BJ (cell line): ENCODE measurements around the gene RETREG1. TPM values are rescaled to one million over a fixed set of nuclear protein-coding genes. Genes with fewer than 3 reads are reported as not detected.

ENCODE experiments used
- CTCF ChIA-PET: fragments of 350-600 bp; formaldehyde crosslinking; extraction: SDS; loops from one replicate; lab custom pipeline; 2021; ENCODE audit warnings: antibody characterized with exemption, inconsistent platforms; lab: Yijun Ruan, JAX
- POLR2A ChIA-PET: fragments of 300-600 bp; sonication (Branson Sonifier 250); formaldehyde crosslinking; extraction: SDS; loops from one replicate; lab custom pipeline; 2021; ENCODE audit warnings: antibody characterized with exemption; lab: Charles Lee
- DNase-seq: peaks from one replicate; pipeline ENCODE4 v3.0.0-alpha.2; 2011; ENCODE audit warnings: low read depth
- H3K27me3 ChIP-seq: 2 replicates; pipeline ENCODE4 v1.6.0; 2011; ENCODE audit warnings: low read length; ENCODE audit not compliant: control insufficient read depth, insufficient read depth
- H3K36me3 ChIP-seq: 2 replicates; pipeline ENCODE4 v1.5.1; 2011; ENCODE audit warnings: low read length; ENCODE audit not compliant: control insufficient read depth, insufficient read depth
- H3K4me3 ChIP-seq: 2 replicates; pipeline ENCODE4 v1.5.1; 2011; ENCODE audit warnings: low read depth, mild to moderate bottlenecking, control low read depth, low read length
- CTCF ChIP-seq: IDR thresholded peaks from 2 replicates; pipeline ENCODE4 v1.5.1; 2011; ENCODE audit warnings: low read depth, mild to moderate bottlenecking, control low read depth, inconsistent platforms, low read length, moderate library complexity; ENCODE audit not compliant: insufficient read depth
- polyA plus RNA-seq: library from polyadenylated mRNA; depleted of rRNA; stranded (reverse); fragments of >200 nt; gene quantifications from 2 replicates; pipeline ENCODE4 v1.2.3, GENCODE V29; 2011

RETREG1 gene
- polyA plus RNA-seq, 1 experiment = 0.04 TPM

- TF ChIP-seq CTCF = no peak
- CTCF ChIA-PET = no interaction called here
Observed at GRCh38 chr5:16465544-16466432, 151.0 kb downstream of the RETREG1 start, which contains the start of gene ZNF622. Gene ZNF622, minus strand, starts transcription at chr5:16465800. Its CDS starts 135 bp downstream, at chr5:16465665.

GRCh38 chr5:16464664-16465543, 151.9 kb downstream of the RETREG1 start:
- ChIA-PET CTCF (interaction anchor here (1.4 kb wide), 1 partner anchor 9 kb away, joined by 4 read pairs; no protein-coding TSS in a partner anchor), POLR2A (no interaction called here)
- Histone ChIP-seq H3K36me3 (peaks cover 3% of the 10 kb centered on the region), H3K4me3 (peak overlapping the region; percentile 84), H3K27me3 (no peaks in the 10 kb centered on the region)
- TF ChIP-seq CTCF = no peak
- no peak for DNase-seq

More at GRCh38 chr5:16465544-16466432, 151.0 kb downstream of the RETREG1 start, which contains the start of gene ZNF622:
- POLR2A ChIA-PET = no interaction called here
- DNase-seq = peak; percentile 51
- Histone ChIP-seq H3K27me3 (no peaks in the 10 kb centered on the region), H3K36me3 (peaks cover 3% of the 10 kb centered on the region), H3K4me3 (peak within 1 kb of the TSS; percentile 84)

- no peak for DNase-seq
- ChIA-PET CTCF (interaction anchor here (1.4 kb wide), 1 partner anchor 8 kb away, joined by 4 read pairs; no protein-coding TSS in a partner anchor), POLR2A (no interaction called here)
Observed at GRCh38 chr5:16464231-16464630, 152.6 kb downstream of the RETREG1 start.

GRCh38 chr5:16461782-16462181, 155.0 kb downstream of the RETREG1 start:
- Histone ChIP-seq H3K27me3 (no peaks in the 10 kb centered on the region), H3K4me3 (no peak overlapping the region), H3K36me3 (peaks cover 3% of the 10 kb centered on the region)
- TF ChIP-seq CTCF = no peak
- CTCF ChIA-PET = interaction anchor here (0.8 to 1.3 kb wide), 2 partner anchors 14 to 742 kb away, joined by 3 read pairs; no protein-coding TSS in a partner anchor
- POLR2A ChIA-PET = interaction anchor here (0.8 kb wide), 1 partner anchor 931 kb away, joined by 3 read pairs; no protein-coding TSS in a partner anchor
- peak; percentile 75 for DNase-seq

More at GRCh38 chr5:16464231-16464630, 152.6 kb downstream of the RETREG1 start:
- Histone ChIP-seq H3K27me3 (no peaks in the 10 kb centered on the region), H3K36me3 (peaks cover 3% of the 10 kb centered on the region), H3K4me3 (peak overlapping the region; percentile 84)
- TF ChIP-seq CTCF = no peak
